Skeletal muscle tissue (tissue), 4 donors: ENCODE data around the gene CUL1. TPM values are rescaled to one million over a fixed set of nuclear protein-coding genes. Genes with fewer than 3 reads are reported as not detected.
A peak's percentile ranks its signal among the peaks of the same experiment; 100 is the strongest.

Experiments
- H3K27ac ChIP-seq: one replicate; pipeline ENCODE4 v1.7.0; 2013; ENCODE audit warnings: mild to moderate bottlenecking, low read depth, low read length, inconsistent platforms
- H3K27me3 ChIP-seq, 3 donors: one replicate each; pipeline ENCODE4 v1.7.0; 2013; ENCODE audit warnings: low read length in 3 of 3; ENCODE audit not compliant: control insufficient read depth in 3 of 3, insufficient read depth in 3 of 3
- H3K36me3 ChIP-seq, 3 donors: one replicate each; pipeline ENCODE4 v1.7.0; 2013; ENCODE audit warnings: low read length in 3 of 3; ENCODE audit not compliant: control insufficient read depth in 3 of 3, insufficient read depth in 3 of 3
- H3K4me1 ChIP-seq, 3 donors: one replicate each; pipeline ENCODE4 v1.7.0; 2013; ENCODE audit warnings: low read length in 3 of 3, mild to moderate bottlenecking in 3 of 3; ENCODE audit not compliant: control insufficient read depth in 3 of 3, insufficient read depth in 3 of 3
- H3K4me3 ChIP-seq, 3 donors: one replicate each; pipeline ENCODE4 v1.7.0; 2013; ENCODE audit warnings: low read length in 3 of 3
- H3K9ac ChIP-seq, 3 donors: one replicate each; pipeline ENCODE4 v1.7.0; 2013; ENCODE audit warnings: low read length in 3 of 3, mild to moderate bottlenecking in 3 of 3, moderate library complexity in 2 of 3, low read depth in 1 of 3
- H3K9me3 ChIP-seq, 3 donors: one replicate each; pipeline ENCODE4 v1.7.0; 2013; ENCODE audit warnings: low read length in 3 of 3; ENCODE audit not compliant: control insufficient read depth in 3 of 3
- total RNA-seq: library from RNA; depleted of rRNA; stranded (reverse); fragments of >200 nt; gene quantifications from one replicate; pipeline ENCODE4 v1.2.3, GENCODE V29; 2014
- donor health status: Osteomylitis.

CUL1 gene
- total RNA-seq, 1 donor from 2014 or later: 33.9 TPM

GRCh38 chr7:148793590-148793989 lies 94.9 kb downstream of the CUL1 start:
- Histone ChIP-seq H3K27me3 (no peaks in the 10 kb centered on the region), H3K4me3 (no peak overlapping the region), H3K36me3 (peaks cover 51 to 73% (median 69%) of the 10 kb centered on the region in 3 donors), H3K27ac (no peak overlapping the region), H3K4me1 (no peaks in the 10 kb centered on the region), H3K9ac (no peak overlapping the region), H3K9me3 (no peaks in the 10 kb centered on the region)

GRCh38 chr7:148794476-148794875 lies 95.8 kb downstream of the CUL1 start:
- no peaks in the 10 kb centered on the region for H3K27me3 ChIP-seq
- peaks cover 52 to 73% (median 69%) of the 10 kb centered on the region in 3 donors for H3K36me3 ChIP-seq
- H3K4me1 ChIP-seq: no peaks in the 10 kb centered on the region
- H3K27ac ChIP-seq: no peak overlapping the region
- H3K9ac ChIP-seq: no peak overlapping the region
- H3K9me3 ChIP-seq: no peaks in the 10 kb centered on the region
- no peak overlapping the region for H3K4me3 ChIP-seq

- Histone ChIP-seq H3K27ac (no peak overlapping the region), H3K27me3 (no peaks in the 10 kb centered on the region), H3K9ac (no peak overlapping the region), H3K4me3 (no peak overlapping the region), H3K9me3 (no peaks in the 10 kb centered on the region), H3K36me3 (peaks cover 45 to 67% (median 66%) of the 10 kb centered on the region in 3 donors), H3K4me1 (peaks cover 5 to 10% (median 9%) of the 10 kb centered on the region in 3 donors)
These were observed 98.1 kb downstream of the CUL1 start for GRCh38 chr7:148796841-148797240.

GRCh38 chr7:148799893-148800555 lies 101.3 kb downstream of the CUL1 start:
- Histone ChIP-seq H3K27ac (peak overlapping the region; percentile 39), H3K27me3 (no peaks in the 10 kb centered on the region), H3K9ac (peak overlapping the region in 1 of 3 donors; percentile 47), H3K4me3 (no peak overlapping the region), H3K4me1 (peaks cover 5 to 10% (median 9%) of the 10 kb centered on the region in 3 donors), H3K9me3 (no peaks in the 10 kb centered on the region), H3K36me3 (peaks cover 38 to 53% (median 50%) of the 10 kb centered on the region in 3 donors)

- Histone ChIP-seq H3K27ac (peak overlapping the region; percentile 39), H3K27me3 (no peaks in the 10 kb centered on the region), H3K9ac (peak overlapping the region in 2 of 3 donors; percentile 35 to 47)
These were observed 102.0 kb downstream of the CUL1 start for GRCh38 chr7:148800677-148801076.

GRCh38 chr7:148802101-148802493 lies 103.4 kb downstream of the CUL1 start:
- no peaks in the 10 kb centered on the region for H3K27me3 ChIP-seq
- no peak overlapping the region for H3K9ac ChIP-seq
- H3K36me3 ChIP-seq: peaks cover 31 to 50% (median 48%) of the 10 kb centered on the region in 3 donors
- no peak overlapping the region for H3K27ac ChIP-seq
- H3K9me3 ChIP-seq: no peaks in the 10 kb centered on the region
- peaks cover 5 to 10% (median 9%) of the 10 kb centered on the region in 3 donors for H3K4me1 ChIP-seq
- no peak overlapping the region for H3K4me3 ChIP-seq

More at GRCh38 chr7:148800677-148801076, 102.0 kb downstream of the CUL1 start:
- H3K4me3 ChIP-seq: no peak overlapping the region
- H3K4me1 ChIP-seq: peaks cover 5 to 10% (median 9%) of the 10 kb centered on the region in 3 donors
- peaks cover 36 to 50% (median 49%) of the 10 kb centered on the region in 3 donors for H3K36me3 ChIP-seq
- H3K9me3 ChIP-seq: no peaks in the 10 kb centered on the region

- Histone ChIP-seq H3K4me1 (peaks cover 5 to 10% (median 9%) of the 10 kb centered on the region in 3 donors), H3K27ac (no peak overlapping the region), H3K9me3 (no peaks in the 10 kb centered on the region), H3K36me3 (peaks cover 28 to 50% (median 49%) of the 10 kb centered on the region in 3 donors), H3K9ac (no peak overlapping the region), H3K27me3 (no peaks in the 10 kb centered on the region), H3K4me3 (no peak overlapping the region)
These were observed 104.4 kb downstream of the CUL1 start for GRCh38 chr7:148803094-148803493.

- H3K4me3 ChIP-seq: no peak overlapping the region
- H3K27me3 ChIP-seq: no peaks in the 10 kb centered on the region
- no peaks in the 10 kb centered on the region for H3K9me3 ChIP-seq
- no peak overlapping the region for H3K9ac ChIP-seq
- H3K4me1 ChIP-seq: peaks cover 5 to 10% (median 9%) of the 10 kb centered on the region in 3 donors
- H3K27ac ChIP-seq: no peak overlapping the region
- peaks cover 14 to 40% (median 39%) of the 10 kb centered on the region in 3 donors for H3K36me3 ChIP-seq
These were observed 105.9 kb downstream of the CUL1 start for GRCh38 chr7:148804343-148805235.

- H3K27ac ChIP-seq: no peak overlapping the region
- H3K4me1 ChIP-seq: no peaks in the 10 kb centered on the region
- H3K9me3 ChIP-seq: no peaks in the 10 kb centered on the region
- H3K9ac ChIP-seq: no peak overlapping the region
- no peaks in the 10 kb centered on the region for H3K27me3 ChIP-seq
- no peak overlapping the region for H3K4me3 ChIP-seq
- peaks cover 7 to 32% (median 25%) of the 10 kb centered on the region in 3 donors for H3K36me3 ChIP-seq
These were observed 107.5 kb downstream of the CUL1 start for GRCh38 chr7:148806187-148806586.

- Histone ChIP-seq H3K27ac (no peak overlapping the region), H3K9me3 (no peaks in the 10 kb centered on the region), H3K36me3 (peaks cover 1 to 21% (median 17%) of the 10 kb centered on the region in 3 donors), H3K4me3 (no peak overlapping the region), H3K9ac (no peak overlapping the region), H3K4me1 (no peaks in the 10 kb centered on the region), H3K27me3 (no peaks in the 10 kb centered on the region)
These were observed 108.7 kb downstream of the CUL1 start for GRCh38 chr7:148807436-148807835.
